Astrocyte (in vitro differentiated cells and primary cell): ENCODE measurements around the gene AFG1L.

Experiments
- CTCF ChIP-seq: IDR thresholded peaks from 2 replicates; pipeline ENCODE4 v1.5.1; 2011; ENCODE audit warnings: low read depth, mild to moderate bottlenecking, inconsistent platforms, low read length, moderate library complexity; ENCODE audit not compliant: insufficient read depth
- EZH2 ChIP-seq: IDR thresholded peaks from 2 replicates; pipeline ENCODE4 v1.6.1; 2012; ENCODE audit warnings: mild to moderate bottlenecking, low read length, inconsistent platforms; ENCODE audit not compliant: insufficient read depth

- TF ChIP-seq CTCF = no peak
- no peak for TF ChIP-seq EZH2
These were observed 273.9 kb downstream of the AFG1L start for GRCh38 chr6:108568551-108569305.
